ENCODE results near the gene AMHR2.
"Not testable (repeated sequence)": the region's sequence is repeated elsewhere in the genome, so short reads cannot be mapped to it uniquely, and the experiment has no call there.

Gene AMHR2

GRCh38 chr12:53414756-53415417 lies 8.8 kb upstream of the AMHR2 start:
- Histone ChIP-seq H3K36me3 (ENCODE audit: control insufficient read depth in 1 of 2, insufficient read depth in 2 of 2, low read length in 2 of 2) (peaks cover 6 to 16% of the 10 kb centered on the region in 2 experiments), H3K9ac (ENCODE audit: low read length) (peak overlapping the region; percentile 28), H3K27me3 (ENCODE audit: insufficient read depth, low read length) (no peaks in the 10 kb centered on the region), H3K4me2 (ENCODE audit: low read length) (no peak overlapping the region), H3K4me1 (ENCODE audit: control insufficient read depth in 1 of 2, insufficient read depth in 2 of 2, low read length in 2 of 2) (peaks cover 6 to 12% of the 10 kb centered on the region in 2 experiments), H2AFZ (ENCODE audit: insufficient read depth, low read length, poor library complexity) (no peak overlapping the region), H4K12ac (ENCODE audit: low read depth, low read length) (no peak overlapping the region), H2BK5ac (ENCODE audit: low read depth, low read length, poor library complexity) (no peak overlapping the region), H4K91ac (ENCODE audit: low read depth, low read length) (no peak overlapping the region), H3K79me1 (ENCODE audit: low read length) (no peaks in the 10 kb centered on the region), H2BK12ac (ENCODE audit: low read length) (no peak overlapping the region), H3K79me2 (ENCODE audit: control insufficient read depth, insufficient read depth, low read length, poor library complexity) (no peaks in the 10 kb centered on the region), H2AK5ac (ENCODE audit: low read length) (no peak overlapping the region), H3K4ac (ENCODE audit: low read depth, low read length) (no peak overlapping the region), H3K9me3 (ENCODE audit: insufficient read depth, low read depth, low read length) (no peaks in the 10 kb centered on the region), H3K27ac (ENCODE audit: low read depth, low read length) (no peak overlapping the region), H3K18ac (ENCODE audit: low read length) (no peak overlapping the region), H3K23ac (ENCODE audit: low read length) (no peak overlapping the region), H3K4me3 (ENCODE audit: low read depth, low read length) (no peak overlapping the region), H3K14ac (ENCODE audit: low read length) (no peak overlapping the region), H2BK120ac (ENCODE audit: insufficient read depth, low read length, poor library complexity) (no peak overlapping the region), H4K8ac (ENCODE audit: low read depth, low read length) (no peak overlapping the region)
- no CpG with 5 or more reads among the region's 3 CpGs for WGBS (ENCODE audit: extremely low coverage, insufficient coverage, insufficient read length)
- no peak for DNase-seq

GRCh38 chr12:53415752-53416389 lies 7.8 kb upstream of the AMHR2 start:
- H3K79me2 ChIP-seq (ENCODE audit: control insufficient read depth, insufficient read depth, low read length, poor library complexity); H3K79me1 ChIP-seq (ENCODE audit: low read length); H3K4ac ChIP-seq (ENCODE audit: low read depth, low read length); H3K14ac ChIP-seq (ENCODE audit: low read length); H3K9me3 ChIP-seq (ENCODE audit: insufficient read depth, low read depth, low read length); H4K8ac ChIP-seq (ENCODE audit: low read depth, low read length); H3K9ac ChIP-seq (ENCODE audit: low read length); H3K18ac ChIP-seq (ENCODE audit: low read length); H3K27ac ChIP-seq (ENCODE audit: low read depth, low read length); H3K4me2 ChIP-seq (ENCODE audit: low read length); H4K91ac ChIP-seq (ENCODE audit: low read depth, low read length); DNase-seq; H2AK5ac ChIP-seq (ENCODE audit: low read length); H2BK5ac ChIP-seq (ENCODE audit: low read depth, low read length, poor library complexity); H3K4me3 ChIP-seq (ENCODE audit: low read depth, low read length); H2AFZ ChIP-seq (ENCODE audit: insufficient read depth, low read length, poor library complexity); H3K27me3 ChIP-seq (ENCODE audit: insufficient read depth, low read length); H4K12ac ChIP-seq (ENCODE audit: low read depth, low read length); H2BK120ac ChIP-seq (ENCODE audit: insufficient read depth, low read length, poor library complexity); H3K23ac ChIP-seq (ENCODE audit: low read length): not testable (repeated sequence)
- H3K4me1 ChIP-seq (ENCODE audit: control insufficient read depth in 1 of 2, insufficient read depth in 2 of 2, low read length in 2 of 2): peaks cover 6 to 17% of the 10 kb centered on the region in 2 experiments
- peaks cover 4 to 12% of the 10 kb centered on the region in 2 experiments for H3K36me3 ChIP-seq (ENCODE audit: control insufficient read depth in 1 of 2, insufficient read depth in 2 of 2, low read length in 2 of 2)
- H2BK12ac ChIP-seq (ENCODE audit: low read length): peak overlapping the region; percentile 35
- no CpG with 5 or more reads among the region's 2 CpGs for WGBS (ENCODE audit: extremely low coverage, insufficient coverage, insufficient read length)

DNA sequence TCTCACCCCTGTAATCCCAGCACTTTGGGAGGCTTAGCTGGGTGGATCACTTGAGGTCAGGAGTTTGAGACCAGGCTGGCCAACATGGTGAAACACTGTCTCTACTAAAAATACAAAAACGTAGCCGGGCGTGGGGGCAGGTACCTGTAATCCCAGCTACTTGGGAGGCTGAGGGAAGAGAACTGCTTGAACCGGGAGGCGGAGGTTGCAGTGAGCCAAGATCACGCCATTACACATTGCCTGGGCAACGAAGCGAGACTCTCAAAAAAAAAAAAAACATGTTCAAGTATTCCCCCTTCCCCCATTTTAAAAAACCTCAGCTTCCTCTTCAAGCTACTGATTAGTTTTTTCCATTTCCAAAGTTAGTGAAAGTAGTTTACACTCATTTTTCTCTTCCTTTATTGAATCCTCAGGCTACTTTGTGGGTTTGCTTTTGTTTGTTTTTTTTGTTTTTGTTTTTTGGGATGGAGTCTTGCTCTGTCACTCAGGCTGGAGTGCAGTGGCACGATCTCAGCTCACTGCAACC lies 6.3 kb upstream of the AMHR2 start:
- not testable (repeated sequence) for H3K4me2 ChIP-seq (ENCODE audit: low read length); H3K27me3 ChIP-seq (ENCODE audit: insufficient read depth, low read length); H2BK5ac ChIP-seq (ENCODE audit: low read depth, low read length, poor library complexity); H4K12ac ChIP-seq (ENCODE audit: low read depth, low read length); H3K4ac ChIP-seq (ENCODE audit: low read depth, low read length); H4K91ac ChIP-seq (ENCODE audit: low read depth, low read length); H2BK12ac ChIP-seq (ENCODE audit: low read length); H2AFZ ChIP-seq (ENCODE audit: insufficient read depth, low read length, poor library complexity); H3K23ac ChIP-seq (ENCODE audit: low read length); H3K18ac ChIP-seq (ENCODE audit: low read length); H3K27ac ChIP-seq (ENCODE audit: low read depth, low read length); H3K79me1 ChIP-seq (ENCODE audit: low read length); H2AK5ac ChIP-seq (ENCODE audit: low read length); H3K79me2 ChIP-seq (ENCODE audit: control insufficient read depth, insufficient read depth, low read length, poor library complexity); H2BK120ac ChIP-seq (ENCODE audit: insufficient read depth, low read length, poor library complexity); H3K9ac ChIP-seq (ENCODE audit: low read length); H3K36me3 ChIP-seq (ENCODE audit: control insufficient read depth in 1 of 2, insufficient read depth in 2 of 2, low read length in 2 of 2); H3K14ac ChIP-seq (ENCODE audit: low read length); H3K4me3 ChIP-seq (ENCODE audit: low read depth, low read length); H3K9me3 ChIP-seq (ENCODE audit: insufficient read depth, low read depth, low read length)
- no CpG with 5 or more reads among the region's 9 CpGs for WGBS (ENCODE audit: extremely low coverage, insufficient coverage, insufficient read length)
- Histone ChIP-seq H4K8ac (ENCODE audit: low read depth, low read length) (peak overlapping the region; percentile 47), H3K4me1 (ENCODE audit: control insufficient read depth in 1 of 2, insufficient read depth in 2 of 2, low read length in 2 of 2) (peaks cover 6 to 21% of the 10 kb centered on the region in 2 experiments)
- peak in 1 of 2 donors; percentile 18 for DNase-seq

DNA sequence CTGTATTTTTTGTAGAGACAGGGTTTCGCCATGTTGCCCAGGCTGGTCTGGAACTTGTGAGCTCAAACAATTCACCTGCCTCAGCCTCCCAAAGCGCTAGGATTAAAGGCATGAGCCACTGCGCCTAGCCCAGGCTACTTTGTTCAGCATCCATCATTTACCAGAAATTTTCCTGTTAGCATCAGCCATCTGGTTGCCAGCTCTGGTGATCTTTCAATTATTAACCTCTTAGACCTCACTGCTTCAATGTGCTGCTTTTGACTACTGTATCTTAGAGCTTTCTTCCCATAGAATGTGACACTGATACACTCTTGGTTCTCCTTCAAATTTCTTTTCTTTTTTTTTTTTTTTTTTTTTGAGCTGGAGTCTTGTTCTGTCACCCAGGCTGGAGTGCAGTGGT lies 5.4 kb upstream of the AMHR2 start:
- Histone ChIP-seq H3K4me1 (ENCODE audit: control insufficient read depth in 1 of 2, insufficient read depth in 2 of 2, low read length in 2 of 2) (peaks cover 6 to 21% of the 10 kb centered on the region in 2 experiments), H4K91ac (ENCODE audit: low read depth, low read length) (no peak overlapping the region), H3K4ac (ENCODE audit: low read depth, low read length) (no peak overlapping the region), H2AFZ (ENCODE audit: insufficient read depth, low read length, poor library complexity) (no peak overlapping the region), H3K4me2 (ENCODE audit: low read length) (no peak overlapping the region), H4K12ac (ENCODE audit: low read depth, low read length) (no peak overlapping the region), H2BK12ac (ENCODE audit: low read length) (no peak overlapping the region), H2AK5ac (ENCODE audit: low read length) (no peak overlapping the region), H3K9ac (ENCODE audit: low read length) (no peak overlapping the region), H3K27me3 (ENCODE audit: insufficient read depth, low read length) (no peaks in the 10 kb centered on the region), H2BK120ac (ENCODE audit: insufficient read depth, low read length, poor library complexity) (no peak overlapping the region), H3K9me3 (ENCODE audit: insufficient read depth, low read depth, low read length) (no peaks in the 10 kb centered on the region), H3K14ac (ENCODE audit: low read length) (no peak overlapping the region), H3K36me3 (ENCODE audit: control insufficient read depth in 1 of 2, insufficient read depth in 2 of 2, low read length in 2 of 2) (no peaks in the 10 kb centered on the region), H3K27ac (ENCODE audit: low read depth, low read length) (no peak overlapping the region), H2BK5ac (ENCODE audit: low read depth, low read length, poor library complexity) (no peak overlapping the region), H3K23ac (ENCODE audit: low read length) (no peak overlapping the region), H4K8ac (ENCODE audit: low read depth, low read length) (no peak overlapping the region), H3K18ac (ENCODE audit: low read length) (no peak overlapping the region), H3K79me2 (ENCODE audit: control insufficient read depth, insufficient read depth, low read length, poor library complexity) (no peaks in the 10 kb centered on the region), H3K79me1 (ENCODE audit: low read length) (peaks cover 3% of the 10 kb centered on the region), H3K4me3 (ENCODE audit: low read depth, low read length) (no peak overlapping the region)
- DNase-seq: no peak
- no CpG with 5 or more reads among the region's 3 CpGs for WGBS (ENCODE audit: extremely low coverage, insufficient coverage, insufficient read length)

Measured in trophoblast cell (in vitro differentiated cells and primary cell).